Measurements from ENCODE around the gene RUBCNL. TPM values are rescaled to one million over a fixed set of nuclear protein-coding genes. Genes with fewer than 3 reads are reported as not detected.

RUBCNL gene
- polyA plus RNA-seq, 1 donor (not counting 4 experiments of a cell fraction or from before 2014, with no cell fraction given): 0.12 TPM

DNA sequence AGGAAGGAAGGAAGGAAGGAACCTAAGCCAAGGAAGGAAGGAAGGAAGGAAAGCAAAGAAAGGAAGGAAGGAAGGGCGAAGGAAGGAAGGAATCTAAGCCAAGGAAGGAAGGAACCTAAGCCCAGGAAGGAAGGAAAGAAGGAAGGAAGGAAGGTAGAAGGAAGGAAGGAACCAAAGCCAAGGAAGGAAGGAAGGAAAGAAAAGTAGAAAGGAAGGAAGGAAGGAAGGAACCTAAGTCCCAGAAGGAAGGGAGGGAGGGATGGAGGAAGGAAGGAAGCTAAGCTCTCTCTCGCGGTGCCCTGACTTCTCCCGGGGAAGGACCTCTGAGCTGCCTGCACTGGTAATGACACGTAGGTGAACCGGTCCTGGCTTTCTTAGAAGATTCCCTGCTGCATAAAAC is 1.3 kb upstream of the RUBCNL start:
- DNase-seq (ENCODE audit: low read depth, low spot score) (no peak), FAIRE-seq (peak; percentile 69)
- Histone ChIP-seq H2AFZ (ENCODE audit: control insufficient read depth, low read length) (peak overlapping the region; percentile 36), H3K79me2 (ENCODE audit: control insufficient read depth, insufficient read depth, low read length) (no peaks in the 10 kb centered on the region), H3K4me2 (ENCODE audit: control insufficient read depth, extremely low read depth, insufficient read depth, low read depth, low read length) (peak overlapping the region; percentile 29), H3K9ac (ENCODE audit: control insufficient read depth, extremely low read depth, insufficient read depth, low read length) (no peak overlapping the region), H3K9me3 (ENCODE audit: control insufficient read depth, low read depth, low read length) (no peaks in the 10 kb centered on the region), H3K27me3 (ENCODE audit: control insufficient read depth, extremely low read depth, insufficient read depth, low read length) (peaks cover 20% of the 10 kb centered on the region), H3K4me3 (ENCODE audit: control insufficient read depth in 2 of 3, extremely low read depth in 1 of 3, insufficient read depth in 2 of 3, low read depth in 1 of 3, low read length in 3 of 3) (no peak overlapping the region), H4K20me1 (ENCODE audit: control insufficient read depth, extremely low read depth, insufficient read depth, low read length) (no peaks in the 10 kb centered on the region), H3K9me1 (ENCODE audit: control insufficient read depth, extremely low read depth, insufficient read depth, low read length) (no peaks in the 10 kb centered on the region), H3K27ac (ENCODE audit: control insufficient read depth, insufficient read depth, low read length) (no peak overlapping the region), H3K4me1 (ENCODE audit: control insufficient read depth, extremely low read depth, insufficient read depth, low read length) (peaks cover 22% of the 10 kb centered on the region), H3K36me3 (ENCODE audit: control insufficient read depth in 2 of 2, extremely low read depth in 1 of 2, insufficient read depth in 2 of 2, low read length in 2 of 2) (no peaks in the 10 kb centered on the region)
- dilution Hi-C loops (cut with MboI; ENCODE audit: extremely low pct_ligation_motif_present, low sequenced_read_pairs): no loop called here
- TF ChIP-seq, protein P1, sequence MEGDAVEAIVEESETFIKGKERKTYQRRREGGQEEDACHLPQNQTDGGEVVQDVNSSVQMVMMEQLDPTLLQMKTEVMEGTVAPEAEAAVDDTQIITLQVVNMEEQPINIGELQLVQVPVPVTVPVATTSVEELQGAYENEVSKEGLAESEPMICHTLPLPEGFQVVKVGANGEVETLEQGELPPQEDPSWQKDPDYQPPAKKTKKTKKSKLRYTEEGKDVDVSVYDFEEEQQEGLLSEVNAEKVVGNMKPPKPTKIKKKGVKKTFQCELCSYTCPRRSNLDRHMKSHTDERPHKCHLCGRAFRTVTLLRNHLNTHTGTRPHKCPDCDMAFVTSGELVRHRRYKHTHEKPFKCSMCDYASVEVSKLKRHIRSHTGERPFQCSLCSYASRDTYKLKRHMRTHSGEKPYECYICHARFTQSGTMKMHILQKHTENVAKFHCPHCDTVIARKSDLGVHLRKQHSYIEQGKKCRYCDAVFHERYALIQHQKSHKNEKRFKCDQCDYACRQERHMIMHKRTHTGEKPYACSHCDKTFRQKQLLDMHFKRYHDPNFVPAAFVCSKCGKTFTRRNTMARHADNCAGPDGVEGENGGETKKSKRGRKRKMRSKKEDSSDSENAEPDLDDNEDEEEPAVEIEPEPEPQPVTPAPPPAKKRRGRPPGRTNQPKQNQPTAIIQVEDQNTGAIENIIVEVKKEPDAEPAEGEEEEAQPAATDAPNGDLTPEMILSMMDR (optimal IDR thresholded peaks at IDR 0.05 in 1 of 3, IDR thresholded peaks at IDR 0.05 in 1 of 3, conservative IDR thresholded peaks at IDR 0.05 in 1 of 3; ENCODE audit: extremely low read depth in 1 of 3, insufficient read depth in 2 of 3, low read length in 3 of 3): no peak
- TF ChIP-seq EZH2 (IDR thresholded peaks at IDR 0.05; ENCODE audit: low read length): no peak

DNA sequence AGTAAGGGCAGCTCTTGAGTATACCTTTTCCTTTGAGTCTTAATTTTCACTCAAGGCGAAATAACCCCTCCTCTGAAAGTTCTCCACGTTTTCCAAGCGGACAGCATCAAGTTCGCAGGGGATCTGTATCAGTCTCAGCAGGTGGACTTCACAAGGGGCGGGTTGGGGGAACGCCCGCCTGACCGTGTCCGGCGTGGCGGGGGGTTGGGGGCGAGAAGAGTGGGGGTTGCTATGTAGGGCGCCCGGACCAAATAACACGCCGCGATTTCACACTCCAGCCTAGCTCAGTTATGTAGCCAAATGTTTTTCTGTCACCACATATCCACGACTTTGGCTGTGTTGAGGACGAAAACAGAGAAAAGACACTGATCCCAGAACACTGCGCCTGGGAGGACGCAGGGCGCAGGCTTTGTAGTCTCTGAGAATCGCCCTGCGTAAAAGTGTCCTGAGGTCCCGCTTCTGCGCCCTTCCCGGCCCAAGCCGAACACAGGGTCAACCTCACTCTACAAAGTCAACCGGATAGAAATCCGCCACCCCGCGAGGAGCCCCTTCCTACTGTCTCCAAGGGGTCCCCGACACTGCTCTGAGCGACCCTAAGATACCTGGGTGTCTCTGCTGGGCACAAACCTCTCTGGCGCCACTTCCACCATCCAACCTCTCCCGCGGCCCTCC is 524 bp downstream of the RUBCNL start:
- peaks cover 20% of the 10 kb centered on the region for H3K27me3 ChIP-seq (ENCODE audit: control insufficient read depth, extremely low read depth, insufficient read depth, low read length)
- no peaks in the 10 kb centered on the region for H3K9me3 ChIP-seq (ENCODE audit: control insufficient read depth, low read depth, low read length)
- H3K27ac ChIP-seq (ENCODE audit: control insufficient read depth, insufficient read depth, low read length): no peak overlapping the region
- no peaks in the 10 kb centered on the region for H3K36me3 ChIP-seq (ENCODE audit: control insufficient read depth in 2 of 2, extremely low read depth in 1 of 2, insufficient read depth in 2 of 2, low read length in 2 of 2)
- peaks cover 22% of the 10 kb centered on the region for H3K4me1 ChIP-seq (ENCODE audit: control insufficient read depth, extremely low read depth, insufficient read depth, low read length)
- no peak overlapping the region for H3K9ac ChIP-seq (ENCODE audit: control insufficient read depth, extremely low read depth, insufficient read depth, low read length)
- TF ChIP-seq EZH2 (IDR thresholded peaks at IDR 0.05; ENCODE audit: low read length): peak; percentile 53
- TF ChIP-seq, protein P1 (optimal IDR thresholded peaks at IDR 0.05 in 1 of 3, IDR thresholded peaks at IDR 0.05 in 1 of 3, conservative IDR thresholded peaks at IDR 0.05 in 1 of 3; ENCODE audit: extremely low read depth in 1 of 3, insufficient read depth in 2 of 3, low read length in 3 of 3): no peak
- dilution Hi-C loops (cut with MboI; ENCODE audit: extremely low pct_ligation_motif_present, low sequenced_read_pairs): no loop called here
- H4K20me1 ChIP-seq (ENCODE audit: control insufficient read depth, extremely low read depth, insufficient read depth, low read length): no peaks in the 10 kb centered on the region
- H3K79me2 ChIP-seq (ENCODE audit: control insufficient read depth, insufficient read depth, low read length): no peaks in the 10 kb centered on the region
- H3K4me3 ChIP-seq (ENCODE audit: control insufficient read depth in 2 of 3, extremely low read depth in 1 of 3, insufficient read depth in 2 of 3, low read depth in 1 of 3, low read length in 3 of 3): peak overlapping the region; percentile 28 to 57 (median 48)
- H2AFZ ChIP-seq (ENCODE audit: control insufficient read depth, low read length): no peak overlapping the region
- H3K4me2 ChIP-seq (ENCODE audit: control insufficient read depth, extremely low read depth, insufficient read depth, low read depth, low read length): peak overlapping the region; percentile 74
- DNase-seq (ENCODE audit: low read depth, low spot score) (no peak), FAIRE-seq (no peak)
- no peaks in the 10 kb centered on the region for H3K9me1 ChIP-seq (ENCODE audit: control insufficient read depth, extremely low read depth, insufficient read depth, low read length)

All from keratinocyte (primary cell).